Activated CD4-positive, alpha-beta T cell treated with anti-CD3 and anti-CD28 coated beads for 48 hours (primary cell): Measurements from ENCODE around the gene CPA1.

Experiments
- DNase-seq: peaks from one replicate; pipeline ENCODE4 v3.0.0-alpha.2; 2020

The CPA1 gene

DNA sequence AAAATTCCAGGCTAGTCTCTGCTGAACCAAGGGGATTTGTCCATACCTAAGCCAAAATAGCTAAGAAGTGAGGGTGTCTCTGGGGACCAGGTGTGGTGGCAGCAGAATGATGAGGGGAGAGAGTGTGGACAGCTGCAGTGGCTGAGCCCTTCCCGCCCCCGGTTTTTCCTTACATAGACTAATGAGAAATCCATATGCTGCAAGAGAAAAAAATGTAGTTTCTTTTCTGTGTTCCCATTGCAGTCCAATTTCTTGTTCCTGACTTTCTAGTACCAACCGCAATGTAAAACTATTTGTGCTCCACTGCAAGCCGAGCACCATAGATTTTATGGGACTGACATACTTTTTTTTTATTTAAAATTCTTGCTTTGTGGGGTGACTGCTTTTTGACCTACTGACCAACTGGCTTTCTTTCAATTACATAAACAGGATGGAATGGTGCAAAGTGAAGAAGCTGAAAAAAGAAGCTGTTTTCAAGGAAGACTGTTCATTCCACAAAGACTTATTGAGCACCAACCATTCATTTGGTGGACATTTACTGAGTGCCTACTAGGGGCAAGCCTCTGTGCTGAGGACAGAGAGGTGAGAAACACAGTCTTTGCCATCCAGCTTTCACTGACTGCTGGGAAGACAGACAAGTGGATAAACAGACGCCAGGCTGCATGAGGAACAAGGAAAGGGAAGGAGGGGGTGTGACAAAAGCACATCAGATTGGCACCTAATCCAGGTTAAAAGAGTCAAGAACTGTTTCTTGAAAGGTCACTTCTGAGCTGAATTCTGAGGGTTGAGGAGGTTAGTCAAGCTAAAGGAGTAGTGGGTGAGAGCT is 50.8 kb downstream of the CPA1 start:
- no peak for DNase-seq

DNA sequence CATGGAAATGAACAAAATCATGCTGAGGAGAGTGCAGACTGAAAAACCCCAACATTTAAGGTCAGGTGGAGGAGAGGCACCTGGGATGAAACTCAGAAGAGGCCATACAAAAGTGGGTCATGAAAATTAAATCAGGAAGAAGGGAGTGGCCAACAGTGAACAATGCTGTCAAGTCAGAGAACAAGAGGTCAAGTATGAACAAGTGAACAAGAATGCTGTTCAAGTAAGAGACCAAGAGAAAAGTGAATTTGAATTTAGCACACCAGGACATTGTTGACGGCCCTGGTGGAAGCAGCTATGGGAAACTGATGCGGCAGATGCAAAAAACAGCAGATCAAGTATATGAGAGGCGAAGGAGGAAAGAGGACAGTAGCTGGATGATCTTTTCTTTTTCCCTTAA is 52.6 kb downstream of the CPA1 start:
- no peak for DNase-seq

DNA sequence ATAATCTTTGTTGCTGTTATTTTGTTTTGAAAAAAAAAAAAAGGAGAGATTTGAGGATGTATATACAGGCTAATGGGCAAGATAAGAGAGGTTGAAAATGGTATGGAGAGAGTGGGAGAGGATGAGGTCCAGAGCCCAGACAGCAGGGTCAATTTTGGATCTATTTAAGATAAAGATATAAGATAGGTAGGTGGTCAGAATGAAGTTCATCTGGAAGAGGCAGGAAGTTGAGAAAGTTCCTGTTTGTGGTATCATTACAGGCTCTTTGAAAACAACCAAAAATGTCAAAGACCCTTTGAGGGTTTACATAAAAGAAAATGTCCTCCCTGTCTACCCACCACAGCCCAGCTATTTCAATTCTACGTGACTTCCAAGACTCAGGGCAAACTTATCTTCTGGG is 53.0 kb downstream of the CPA1 start:
- no peak for DNase-seq

DNA sequence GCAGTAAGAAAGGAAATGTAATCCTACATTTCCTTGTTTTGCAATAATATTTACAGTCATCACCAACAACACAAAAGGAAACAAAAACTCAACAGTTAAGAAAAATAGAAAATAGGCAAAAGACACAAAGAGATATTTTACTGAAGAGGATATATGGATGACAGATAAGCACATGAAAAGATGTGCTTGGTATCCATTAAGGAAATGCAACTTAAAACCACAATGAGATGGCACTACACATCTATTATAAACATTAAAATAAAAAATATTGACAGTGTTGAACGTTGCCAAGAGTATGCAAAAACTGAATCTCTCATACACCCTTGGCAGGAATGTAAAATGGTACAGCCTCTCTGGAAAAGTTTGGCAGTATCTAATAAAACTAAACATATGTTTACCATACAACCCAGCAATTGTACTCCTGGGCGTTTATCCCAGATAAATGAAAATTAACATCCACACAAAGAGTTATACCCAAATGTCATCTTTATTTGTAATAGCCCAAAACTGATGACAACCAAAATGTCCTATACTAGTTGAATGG is 55.1 kb downstream of the CPA1 start:
- DNase-seq = no peak

DNA sequence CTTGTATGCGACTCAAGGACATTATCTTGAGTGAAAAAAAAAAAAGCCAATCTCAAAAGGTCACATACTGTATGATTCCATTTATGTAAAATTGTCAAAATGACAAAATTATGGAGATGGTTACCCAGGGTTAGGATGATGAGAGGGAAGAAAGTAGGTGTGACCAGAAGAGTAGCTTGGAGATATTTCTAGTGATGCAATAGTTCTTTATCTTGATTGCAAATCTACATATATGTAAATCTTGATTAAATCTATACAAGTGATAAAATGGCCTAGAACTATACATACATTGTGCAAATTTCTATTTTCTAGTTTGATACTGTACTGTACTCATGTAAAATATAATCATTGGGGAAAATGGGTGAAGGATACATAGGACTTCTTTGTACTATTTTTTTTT is 56.0 kb downstream of the CPA1 start:
- DNase-seq = no peak
